K562 (cell line): ENCODE measurements around the gene MECP2. TPM values are rescaled to one million over a fixed set of nuclear protein-coding genes. Genes with fewer than 3 reads are reported as not detected.

Experiments
- ATF6 ChIP-seq: sonication (generic); formaldehyde crosslinking; IDR thresholded peaks from 2 replicates; pipeline ENCODE4 v1.4.0; 2020; ENCODE audit warnings: mild to moderate bottlenecking, missing genetic modification reagents
- CHD1 ChIP-seq: fragments of 200-600 bp; sonication (generic); IDR thresholded peaks from one replicate; pipeline ENCODE4 v1.6.1; 2012; ENCODE audit warnings: mild to moderate bottlenecking, moderate library complexity, low read length, inconsistent platforms
- ELF4 ChIP-seq: fragments of 450-650 bp; formaldehyde crosslinking; IDR thresholded peaks from 2 replicates; pipeline ENCODE4 v1.4.0; 2022; ENCODE audit warnings: missing genetic modification characterization
- GABPA ChIP-seq: fragments of 200-800 bp; sonication (Bioruptor generic); conservative IDR thresholded peaks from 2 replicates; pipeline ENCODE4 v1.6.1; 2016; ENCODE audit warnings: low read depth, missing genetic modification characterization, missing compliant biosample characterization
- GTF2A2 ChIP-seq: IDR thresholded peaks from 2 replicates; pipeline ENCODE4 v1.6.1; 2016; ENCODE audit warnings: mild to moderate bottlenecking, missing genetic modification characterization, missing compliant biosample characterization
- HBP1 ChIP-seq: fragments of 450-650 bp; formaldehyde crosslinking; IDR thresholded peaks from 2 replicates; pipeline ENCODE4 v1.4.0; 2022; ENCODE audit warnings: missing genetic modification characterization
- NR2C1 ChIP-seq, 2 experiments: fragments of 450-650 bp; IDR thresholded peaks; 2 replicates each; pipeline ENCODE4 v1.6.1; 2017; ENCODE audit warnings: mild to moderate bottlenecking in 2 of 2, antibody characterized with exemption in 1 of 2, inconsistent platforms in 1 of 2, missing compliant biosample characterization in 1 of 2, missing genetic modification characterization in 1 of 2
- PHB ChIP-seq: fragments of 250-450 bp; sonication (Bioruptor Pico); IDR thresholded peaks from 2 replicates; pipeline ENCODE4 v1.5.0; 2021
- RBFOX2 ChIP-seq: fragments of 200-400 bp; formaldehyde crosslinking; IDR thresholded peaks from 2 replicates; pipeline ENCODE4 v1.6.1; 2017; ENCODE audit warnings: low read depth, mild to moderate bottlenecking, low read length, moderate library complexity
- RERE ChIP-seq: sonication (generic); formaldehyde crosslinking; IDR thresholded peaks from 2 replicates; pipeline ENCODE4 v1.8.0; 2023; ENCODE audit warnings: missing genetic modification reagents, mild to moderate bottlenecking, borderline replicate concordance
- ZBTB12 ChIP-seq: fragments of 250-450 bp; sonication (Bioruptor Pico); IDR thresholded peaks from 2 replicates; pipeline ENCODE4 v1.4.0; 2020
- ZFP91 ChIP-seq: sonication (generic); formaldehyde crosslinking; IDR thresholded peaks from 2 replicates; pipeline ENCODE4 v1.8.0; 2022; ENCODE audit warnings: mild to moderate bottlenecking, missing genetic modification reagents
- ZNF354B ChIP-seq: fragments of 250-450 bp; sonication (Bioruptor Pico); IDR thresholded peaks from 2 replicates; pipeline ENCODE4 v1.4.0; 2020
- ZNF766 ChIP-seq: fragments of 200-800 bp; sonication (Bioruptor generic); conservative IDR thresholded peaks from 2 replicates; pipeline ENCODE4 v1.6.1; 2016; ENCODE audit warnings: missing genetic modification characterization, missing compliant biosample characterization
- ZSCAN29 ChIP-seq: fragments of 450-650 bp; IDR thresholded peaks from 2 replicates; pipeline ENCODE4 v1.6.1; 2017
- polyA plus RNA-seq, 8 experiments: library from polyadenylated mRNA; depleted of rRNA in 4 of 8; stranded (reverse) in 5 of 8; unstranded in 3 of 8; fragments of >200 nt; fragmentation: Nextera tagmentation in 2 of 8; fragmentation: Illumina TruSeq in 1 of 8; extraction: Ambion mirVana in 2 of 8; extraction: Trizol in 1 of 8; gene quantifications; 2 replicates each; pipeline versions ENCODE4 v1.2.1 to v1.2.3, GENCODE V29; 2011 to 2014; ENCODE audit warnings: inconsistent platforms in 1 of 8, missing spikeins in 1 of 8
- total RNA-seq, 7 experiments: library from RNA; depleted of rRNA in 6 of 7; stranded (reverse); fragments of >200 nt in 6 of 7; fragmentation: Illumina TruSeq in 2 of 7; extraction: Trizol in 2 of 7; gene quantifications; 2 replicates each; pipeline versions ENCODE4 v1.2.1 to v1.2.3, GENCODE V29; 2011 to 2021; ENCODE audit warnings: low replicate concordance in 1 of 7

MECP2 gene
- total and polyA plus RNA-seq, 9 of the 15 experiments (the other 6 are each of a cell fraction or from before 2014, with no cell fraction given), result 2.1 to 50.9 (median 30.5) TPM

GRCh38 chrX:154002215-154002719 lies 95.2 kb downstream of the MECP2 start (continued):
- TF ChIP-seq NR2C1 (IDR thresholded peaks at IDR 0.05), result no peak
- TF ChIP-seq NR2C1 (tag; IDR thresholded peaks at IDR 0.05), result peak; percentile 89
- peak; percentile 83; the same call in 1 of the 2 replicates for TF ChIP-seq ELF4 (CRISPR knock-in tag)
- no peak for TF ChIP-seq ZFP91
- peak; percentile 82 for TF ChIP-seq GTF2A2 (tag)
- TF ChIP-seq GABPA, result peak; percentile 69; the same call in 1 of the 2 replicates
- TF ChIP-seq PHB (CRISPR knock-in tag), result peak; percentile 80; the same call in 1 of the 2 replicates
- TF ChIP-seq ZNF354B (CRISPR knock-in tag), result peak; percentile 82; the same call in 1 of the 2 replicates
- peak; percentile 80; the same call in 1 of the 2 replicates for TF ChIP-seq HBP1
- TF ChIP-seq RBFOX2, result peak; percentile 60
- peak; percentile 62; the same call in 1 of the 2 replicates for TF ChIP-seq ZBTB12
- TF ChIP-seq ZNF766, result peak; percentile 98
- TF ChIP-seq RERE, result no peak
- TF ChIP-seq CHD1, result no peak
- no peak for TF ChIP-seq ZSCAN29
- no peak for TF ChIP-seq ATF6 (CRISPR knock-in tag)
